Spleen (tissue), 3 donors: ENCODE data around the gene C1QTNF1.

ENCODE experiments used
- POLR2A ChIP-seq, 3 donors: fragments of 450-650 bp; IDR thresholded peaks; one replicate each; pipeline ENCODE4 v1.5.1; 2017; ENCODE audit warnings: antibody characterized with exemption in 3 of 3, mild to moderate bottlenecking in 1 of 3
- POLR2AphosphoS5 ChIP-seq, 3 donors: sonication (generic); formaldehyde crosslinking; IDR thresholded peaks; one replicate each; pipeline ENCODE4 v1.5.1; 2017; ENCODE audit warnings: antibody characterized with exemption in 3 of 3

DNA sequence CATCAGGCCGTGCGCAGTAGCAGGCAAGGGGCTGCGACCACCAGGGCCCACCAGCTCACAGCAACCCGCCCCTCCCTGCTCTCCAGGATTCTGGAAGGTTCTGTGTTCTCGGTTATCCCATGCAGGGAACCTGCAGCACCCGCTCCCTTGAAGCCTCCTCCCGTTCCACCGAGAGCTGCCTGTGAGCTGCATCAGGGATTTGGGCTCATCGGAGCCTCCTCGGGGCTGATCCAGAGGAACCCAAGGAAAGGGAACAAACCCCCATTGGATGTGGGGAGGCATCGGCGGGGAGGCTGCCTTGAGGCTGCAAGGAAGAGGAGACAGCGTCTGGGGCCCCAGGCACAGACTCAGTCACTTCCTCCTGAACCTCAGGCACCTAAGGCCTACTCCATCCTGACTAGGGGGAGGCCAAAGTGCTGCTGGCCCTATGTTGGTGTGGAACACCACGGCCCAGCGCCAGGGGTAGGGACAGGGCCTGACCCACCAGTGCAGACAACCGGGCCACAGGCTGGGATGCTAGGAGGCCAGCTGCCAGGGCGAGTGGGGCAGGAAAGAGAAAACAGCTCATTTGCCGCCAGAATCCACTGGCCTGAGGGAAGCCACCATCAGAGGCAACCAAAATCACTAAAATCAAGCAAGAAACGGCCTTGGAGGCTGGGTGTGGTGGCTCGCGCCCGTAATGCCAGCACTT is 29.8 kb upstream of the C1QTNF1 start:
- no peak for TF ChIP-seq POLR2AphosphoS5 (IDR thresholded peaks at IDR 0.05)
- TF ChIP-seq POLR2A (IDR thresholded peaks at IDR 0.05): no peak
